Amniotic epithelial cell (primary cell): Measurements from ENCODE around the gene ENKUR.

Experiments used
- DNase-seq: peaks from one replicate; pipeline ENCODE4 v3.0.0-alpha.2; 2010; ENCODE audit warnings: low read depth

Gene ENKUR

GRCh38 chr10:25015828-25016375 is at the start of gene ENKUR:
ENKUR (minus strand) TSS chr10:25016158; CDS start chr10:25015936, 222 bp downstream.
- DNase-seq = peak; percentile 90

- DNase-seq = no peak
Observed at GRCh38 chr10:25064401-25064800, 48.4 kb upstream of the ENKUR start.

- DNase-seq = no peak
Observed at GRCh38 chr10:25063644-25064043, 47.7 kb upstream of the ENKUR start.

GRCh38 chr10:25063157-25063556 is 47.2 kb upstream of the ENKUR start:
- no peak for DNase-seq

GRCh38 chr10:25061711-25062449 is 45.9 kb upstream of the ENKUR start:
- DNase-seq = peak; percentile 69

GRCh38 chr10:25061125-25061524 is 45.2 kb upstream of the ENKUR start:
- no peak for DNase-seq

GRCh38 chr10:25059990-25060389 is 44.0 kb upstream of the ENKUR start:
- peak; percentile 93 for DNase-seq

GRCh38 chr10:25057886-25058285 is 41.9 kb upstream of the ENKUR start:
- DNase-seq = no peak

- DNase-seq = no peak
Observed at GRCh38 chr10:25056726-25057125, 40.8 kb upstream of the ENKUR start.

GRCh38 chr10:25052012-25052411 is 36.1 kb upstream of the ENKUR start:
- DNase-seq = no peak

GRCh38 chr10:25050402-25050801 is 34.4 kb upstream of the ENKUR start:
- peak; percentile 11 for DNase-seq

GRCh38 chr10:25049966-25050365 is 34.0 kb upstream of the ENKUR start:
- peak; percentile 11 for DNase-seq

- no peak for DNase-seq
Observed at GRCh38 chr10:25048450-25048849, 32.5 kb upstream of the ENKUR start.

- peak; percentile 98 for DNase-seq
Observed at GRCh38 chr10:25047591-25048301, 31.8 kb upstream of the ENKUR start.

- no peak for DNase-seq
Observed at GRCh38 chr10:25047088-25047487, 31.1 kb upstream of the ENKUR start.

GRCh38 chr10:25046641-25047040 is 30.7 kb upstream of the ENKUR start:
- no peak for DNase-seq

GRCh38 chr10:25039531-25039930 is 23.6 kb upstream of the ENKUR start:
- no peak for DNase-seq

GRCh38 chr10:25038325-25038724 is 22.4 kb upstream of the ENKUR start:
- no peak for DNase-seq

- DNase-seq = no peak
Observed at GRCh38 chr10:25036381-25036780, 20.4 kb upstream of the ENKUR start.

GRCh38 chr10:25029519-25029918 is 13.6 kb upstream of the ENKUR start:
- DNase-seq = no peak

- no peak for DNase-seq
Observed at GRCh38 chr10:25028711-25029110, 12.8 kb upstream of the ENKUR start.

- peak; percentile 58 for DNase-seq
Observed at GRCh38 chr10:25026463-25026862, 10.5 kb upstream of the ENKUR start.

- DNase-seq = no peak
Observed at GRCh38 chr10:25024528-25024927, 8.6 kb upstream of the ENKUR start.
